SK-N-MC (cell line): ENCODE data around the gene TSPAN13.

Experiments
- DNase-seq: peaks from one replicate; pipeline ENCODE4 v3.0.0-alpha.2; 2011; ENCODE audit warnings: low read depth, low spot score
- H3K27ac ChIP-seq: fragments of 200-600 bp; sonication (generic); 2 replicates; pipeline ENCODE4 v1.5.1; 2016; ENCODE audit warnings: mixed run types
- H3K36me3 ChIP-seq: fragments of 200-600 bp; sonication (generic); 2 replicates; pipeline ENCODE4 v1.6.1; 2017; ENCODE audit warnings: antibody characterized with exemption, low read length, mixed read lengths; ENCODE audit not compliant: insufficient read depth
- H3K4me3 ChIP-seq: fragments of 200-600 bp; sonication (generic); 2 replicates; pipeline ENCODE4 v1.5.1; 2016
- H3K9ac ChIP-seq: fragments of 200-600 bp; sonication (generic); 2 replicates; pipeline ENCODE4 v1.8.0; 2017; ENCODE audit warnings: mixed run types, mixed read lengths; ENCODE audit not compliant: insufficient read length
- H3K9me3 ChIP-seq: fragments of 200-600 bp; sonication (generic); 2 replicates; pipeline ENCODE4 v1.6.1; 2017; ENCODE audit warnings: low read depth, mild to moderate bottlenecking, antibody characterized with exemption, low read length, moderate library complexity, mixed read lengths
- EZH2 ChIP-seq: fragments of 200-600 bp; sonication (generic); IDR thresholded peaks from one replicate; pipeline ENCODE4 v1.6.1; 2017; ENCODE audit warnings: antibody characterized with exemption
- FOXP2 ChIP-seq: optimal IDR thresholded peaks from 2 replicates; pipeline ENCODE3; 2011; ENCODE audit warnings: mild to moderate bottlenecking, moderate library complexity; ENCODE audit not compliant: insufficient read depth; ENCODE audit errors: extremely low read length, control extremely low read depth
- POLR2AphosphoS5 ChIP-seq: IDR thresholded peaks from 2 replicates; pipeline ENCODE4 v1.6.1; 2012; ENCODE audit warnings: mild to moderate bottlenecking, low read depth, low read length, borderline replicate concordance

Gene TSPAN13

DNA sequence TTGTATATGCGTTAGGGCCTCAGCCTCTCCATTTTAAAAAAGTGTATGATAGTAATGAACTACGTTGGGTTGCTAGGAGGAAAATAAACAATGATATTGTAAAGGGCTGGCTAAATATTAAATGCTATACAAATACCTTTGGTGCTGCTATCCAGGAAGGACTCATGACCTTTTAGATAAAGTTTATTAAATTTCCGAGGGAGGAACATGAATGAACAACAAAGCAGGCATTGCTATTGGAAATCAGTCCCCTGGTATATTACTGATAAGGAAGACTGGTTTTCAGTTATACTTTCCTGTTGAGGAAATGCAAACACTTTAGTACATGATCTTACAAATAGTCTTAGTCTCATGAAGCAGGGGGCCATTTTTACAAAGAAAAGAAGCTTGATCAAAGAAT lies 68.5 kb downstream of the TSPAN13 start:
- H3K27ac ChIP-seq, result no peak overlapping the region
- no peak for DNase-seq
- H3K36me3 ChIP-seq, result no peaks in the 10 kb centered on the region
- TF ChIP-seq FOXP2 (no peak), POLR2AphosphoS5 (no peak), EZH2 (no peak)
- no peak overlapping the region for H3K9ac ChIP-seq
- H3K4me3 ChIP-seq, result no peak overlapping the region
- no peaks in the 10 kb centered on the region for H3K9me3 ChIP-seq

DNA sequence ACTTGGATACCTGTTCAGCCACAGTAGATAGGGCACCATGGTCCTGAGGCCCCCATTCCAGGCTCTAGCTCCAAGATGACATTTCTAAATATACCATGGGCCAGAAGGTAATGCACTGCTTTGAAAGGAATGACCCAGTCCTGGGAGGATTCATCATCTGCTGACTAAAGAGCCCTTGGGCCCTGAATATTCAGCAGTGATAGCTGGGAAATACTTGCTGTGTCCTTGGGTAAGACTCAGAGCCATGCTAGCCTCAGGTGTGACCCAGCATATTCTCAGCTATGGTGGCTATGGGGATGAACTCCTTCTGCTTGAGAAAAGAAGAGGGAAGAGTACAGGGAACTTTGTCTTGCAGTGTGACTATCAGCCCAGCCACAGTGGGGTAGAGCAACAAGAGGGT lies 72.5 kb downstream of the TSPAN13 start:
- no peak overlapping the region for H3K4me3 ChIP-seq
- TF ChIP-seq POLR2AphosphoS5, result no peak
- TF ChIP-seq FOXP2, result no peak
- no peak for TF ChIP-seq EZH2
- no peak overlapping the region for H3K27ac ChIP-seq

DNA sequence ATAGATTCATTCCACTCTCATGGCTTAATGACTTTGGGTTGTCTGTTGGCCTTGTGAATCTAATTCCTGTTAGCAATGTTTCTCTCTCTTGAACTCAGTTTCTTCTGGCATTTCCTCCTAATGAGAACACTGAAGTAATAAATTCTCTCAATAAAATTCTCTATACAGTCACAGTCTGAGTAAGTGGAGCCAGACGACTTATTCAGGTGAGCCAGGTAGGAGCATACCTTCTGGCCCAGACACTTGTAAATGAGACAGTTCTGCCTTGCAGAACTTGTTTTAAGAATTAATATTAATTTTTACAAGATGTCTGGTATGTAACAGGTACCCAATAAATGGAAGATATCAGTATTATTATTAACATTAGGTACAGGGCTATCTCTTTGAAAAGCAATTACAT lies 79.8 kb downstream of the TSPAN13 start:
- no peaks in the 10 kb centered on the region for H3K36me3 ChIP-seq
- DNase-seq, result no peak
- no peaks in the 10 kb centered on the region for H3K9me3 ChIP-seq
- no peak overlapping the region for H3K9ac ChIP-seq
- H3K4me3 ChIP-seq, result no peak overlapping the region
- no peak overlapping the region for H3K27ac ChIP-seq
- TF ChIP-seq EZH2 (no peak), POLR2AphosphoS5 (no peak), FOXP2 (no peak)

More for the DNA sequence above, 72.5 kb downstream of the TSPAN13 start:
- Histone ChIP-seq H3K9me3 (no peaks in the 10 kb centered on the region), H3K9ac (no peak overlapping the region), H3K36me3 (no peaks in the 10 kb centered on the region)
- DNase-seq, result no peak
